Cerebellar nuclear complex (tissue), 1 donor: Measurements from ENCODE around the gene SMIM28.

Source experiments
- DNase-seq, 2 experiments: peaks; one replicate each; lab custom pipeline; 2025; lab: John Stamatoyannopoulos, UW

SMIM28 gene

DNA sequence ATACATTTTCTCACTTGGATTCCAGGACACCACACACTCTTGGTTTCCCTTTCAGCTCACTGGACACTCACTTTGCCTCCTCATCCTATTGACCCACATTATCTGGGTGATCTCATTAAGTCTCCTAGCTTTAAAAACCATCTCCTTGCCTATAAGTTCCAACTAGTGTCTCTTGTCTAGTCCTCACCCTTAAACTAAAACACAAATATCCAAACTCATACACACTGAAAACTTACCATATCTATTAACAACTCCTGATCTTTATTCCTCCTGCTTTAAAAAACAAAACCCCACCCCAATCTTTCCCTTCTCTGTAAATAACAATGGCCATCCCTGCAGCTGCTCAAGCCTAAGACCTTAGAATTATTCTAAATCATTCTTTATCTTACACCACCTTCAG lies 3.5 kb upstream of the SMIM28 start:
- no peak for DNase-seq

DNA sequence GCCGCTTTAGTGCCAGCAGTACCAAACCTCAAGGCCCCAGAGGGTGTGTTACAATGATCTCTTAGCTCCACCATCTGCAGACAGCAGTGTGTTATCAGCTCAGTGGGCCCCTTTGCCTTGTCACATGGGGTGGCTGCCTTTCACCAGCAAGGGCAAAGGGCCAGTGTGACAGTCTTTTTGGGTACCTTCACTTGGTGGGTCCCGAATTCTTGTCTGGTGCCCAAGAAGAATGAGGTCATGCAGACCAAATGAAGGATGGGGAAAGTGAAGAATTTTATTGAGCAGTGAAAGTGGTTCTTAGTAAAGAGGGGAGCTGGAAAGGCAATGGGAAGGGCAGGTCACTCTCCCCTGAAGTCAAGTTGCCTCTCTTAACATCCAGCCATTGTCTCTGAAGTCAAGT lies 2.9 kb upstream of the SMIM28 start:
- DNase-seq: no peak

DNA sequence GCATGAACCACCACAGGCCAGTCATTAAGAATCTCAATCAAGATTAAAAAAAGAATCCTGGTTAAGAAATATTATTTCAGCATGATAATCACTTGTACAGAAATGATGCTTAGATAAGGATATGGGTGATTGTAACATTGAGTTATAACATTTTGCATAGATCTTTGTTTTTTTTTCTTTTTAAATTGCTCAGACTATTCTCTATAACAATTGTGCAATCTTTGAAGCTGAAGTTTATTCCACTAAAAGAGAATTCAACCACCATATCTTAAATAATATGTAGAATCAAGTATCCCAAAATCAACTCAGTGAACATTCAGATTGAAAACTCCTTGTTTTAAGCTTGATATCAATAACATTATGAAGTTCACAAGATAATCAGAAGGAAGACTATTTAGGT lies 663 bp upstream of the SMIM28 start:
- no peak for DNase-seq

DNA sequence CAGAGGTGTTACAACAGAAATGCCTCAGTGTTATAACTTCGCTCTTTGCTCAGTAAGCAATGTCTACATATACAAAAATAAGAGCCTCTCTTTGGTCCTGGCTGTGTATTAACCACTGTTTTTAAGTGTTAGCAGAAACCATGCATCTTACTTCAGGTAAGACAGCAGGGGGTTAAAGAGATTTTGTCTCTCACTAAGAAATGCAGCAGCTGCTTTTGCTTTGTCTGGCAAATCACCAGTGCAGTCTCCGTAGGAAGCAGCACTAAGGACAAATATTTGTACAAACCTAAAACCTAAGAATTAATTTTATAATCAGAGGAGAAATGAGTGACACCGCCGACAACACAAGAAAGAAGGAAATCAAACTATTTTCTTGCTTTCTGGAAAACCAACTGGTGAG lies 758 bp downstream of the SMIM28 start:
- DNase-seq: no peak

DNA sequence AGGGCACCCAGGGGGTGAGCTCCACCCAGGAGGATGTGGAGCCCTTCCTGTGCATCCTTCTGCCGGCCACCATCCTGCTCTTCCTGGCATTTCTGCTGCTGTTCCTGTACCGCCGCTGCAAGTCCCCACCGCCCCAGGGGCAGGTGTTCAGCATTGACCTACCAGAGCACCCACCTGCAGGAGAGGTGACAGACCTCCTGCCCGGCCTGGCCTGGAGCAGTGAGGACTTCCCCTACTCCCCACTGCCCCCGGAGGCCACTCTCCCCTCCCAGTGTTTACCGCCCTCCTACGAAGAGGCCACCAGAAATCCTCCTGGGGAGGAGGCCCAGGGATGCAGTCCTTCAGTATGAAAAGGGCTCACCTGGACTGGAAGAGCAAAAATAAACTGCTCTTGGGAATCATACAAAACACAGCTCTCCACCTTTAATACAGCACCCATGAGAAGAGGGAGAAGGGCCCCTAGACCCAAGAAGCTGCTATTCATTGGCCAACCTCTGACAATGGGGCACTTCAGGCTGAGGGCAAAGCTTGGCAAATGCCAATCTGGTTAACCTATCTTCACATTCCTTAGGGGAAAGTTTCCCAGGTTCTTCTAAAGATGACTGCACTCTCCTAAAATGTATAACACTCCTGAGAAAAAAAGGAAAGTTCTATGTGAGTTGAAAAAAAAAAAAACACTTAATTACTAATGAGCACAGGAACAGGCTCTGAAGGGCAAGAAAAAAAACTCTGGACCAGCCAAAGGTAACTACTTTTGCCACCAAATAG lies 5.0 kb downstream of the SMIM28 start:
- DNase-seq: no peak

DNA sequence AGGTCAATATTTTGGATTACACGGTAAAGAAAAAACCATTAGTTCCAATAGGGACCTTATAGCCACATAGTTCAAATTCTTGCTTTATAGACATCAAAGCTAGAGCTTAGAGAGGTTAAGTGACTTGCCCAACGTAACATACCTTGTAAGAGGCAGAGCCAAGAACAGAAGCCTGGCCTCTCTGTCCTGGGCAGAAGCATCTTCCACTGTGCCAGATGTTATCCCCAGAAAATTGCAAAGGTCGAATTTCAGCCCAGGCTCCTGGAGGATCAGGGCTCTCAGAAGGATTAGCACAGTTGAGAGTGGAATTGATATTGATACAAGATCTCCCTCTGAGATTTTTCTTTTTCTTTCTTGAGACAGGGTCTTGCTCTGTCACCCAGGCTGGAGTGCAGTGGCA lies 6.1 kb downstream of the SMIM28 start:
- no peak for DNase-seq

DNA sequence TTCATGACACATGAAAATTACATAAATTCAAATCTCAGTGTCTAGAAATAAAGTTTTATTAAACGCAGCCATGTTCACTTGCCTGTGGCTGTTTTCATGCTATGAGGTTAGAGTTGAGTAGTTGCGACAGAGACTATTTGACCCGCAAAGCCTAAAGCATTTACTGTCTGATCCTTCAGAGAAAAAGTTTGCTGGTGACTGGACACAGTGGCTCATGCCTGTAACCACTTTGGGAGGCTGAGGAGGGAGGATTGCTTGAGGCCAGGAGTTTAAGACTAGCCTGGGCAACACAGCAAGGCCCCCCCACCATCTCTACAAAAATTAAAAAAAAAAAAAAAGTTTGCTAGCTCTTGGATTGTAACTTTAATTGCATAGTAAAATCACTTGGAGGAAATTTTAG lies 9.2 kb downstream of the SMIM28 start:
- no peak for DNase-seq

DNA sequence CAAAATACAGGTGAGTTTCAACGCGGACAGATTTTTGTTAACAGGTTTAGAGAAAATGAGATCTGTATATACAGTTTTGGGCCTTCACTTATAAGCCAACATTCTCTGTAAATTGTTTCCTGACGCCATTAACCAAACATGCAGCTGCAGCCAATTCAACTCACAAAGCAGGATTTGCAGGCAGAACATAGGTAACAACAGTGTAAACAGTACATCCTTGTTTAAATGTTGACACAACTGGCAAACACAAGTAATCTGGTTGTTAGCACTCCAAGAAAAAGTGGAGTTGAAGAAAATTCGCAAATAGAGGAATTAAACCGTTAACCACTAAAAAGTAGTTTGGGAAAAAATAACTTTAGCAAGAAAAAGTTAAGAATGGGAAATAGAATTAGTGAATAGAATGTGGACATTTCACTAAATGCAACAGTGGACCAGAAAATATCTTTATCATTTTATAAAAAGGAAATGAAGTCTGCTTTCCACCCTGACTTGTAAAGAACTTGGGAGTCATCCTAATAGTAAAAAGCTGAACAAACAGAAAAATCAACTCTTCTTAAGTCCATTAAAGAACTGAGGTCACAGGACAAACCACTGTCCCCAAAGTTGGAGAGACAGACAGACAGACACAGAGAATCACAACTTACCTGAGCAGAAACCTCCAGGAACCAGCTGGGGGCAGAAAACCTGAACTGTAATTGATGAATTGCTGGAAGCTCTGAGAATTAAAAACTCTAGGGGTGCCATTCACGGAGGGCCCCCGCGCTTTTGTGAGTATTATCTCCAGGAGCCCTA lies 10.1 kb downstream of the SMIM28 start:
- DNase-seq: no peak

DNA sequence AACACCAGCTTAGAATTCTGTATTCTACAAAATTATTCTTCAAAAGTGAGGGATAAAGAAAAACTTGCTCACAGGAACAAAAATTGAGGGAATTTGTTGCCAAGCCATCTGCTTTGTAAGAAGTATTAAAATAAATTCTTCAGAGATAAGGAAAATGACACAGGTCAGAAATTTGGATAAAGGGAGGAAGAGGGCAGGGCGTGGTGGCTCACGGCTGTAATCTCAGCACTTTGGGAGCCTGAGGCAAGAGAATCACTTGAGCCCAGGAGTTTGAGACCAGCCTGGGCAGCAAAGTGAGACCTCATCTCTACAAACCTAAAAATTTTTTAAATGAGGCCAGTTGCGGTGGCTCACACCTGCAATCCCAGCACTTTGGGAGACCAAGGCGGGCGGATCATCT lies 11.8 kb downstream of the SMIM28 start:
- DNase-seq: no peak

DNA sequence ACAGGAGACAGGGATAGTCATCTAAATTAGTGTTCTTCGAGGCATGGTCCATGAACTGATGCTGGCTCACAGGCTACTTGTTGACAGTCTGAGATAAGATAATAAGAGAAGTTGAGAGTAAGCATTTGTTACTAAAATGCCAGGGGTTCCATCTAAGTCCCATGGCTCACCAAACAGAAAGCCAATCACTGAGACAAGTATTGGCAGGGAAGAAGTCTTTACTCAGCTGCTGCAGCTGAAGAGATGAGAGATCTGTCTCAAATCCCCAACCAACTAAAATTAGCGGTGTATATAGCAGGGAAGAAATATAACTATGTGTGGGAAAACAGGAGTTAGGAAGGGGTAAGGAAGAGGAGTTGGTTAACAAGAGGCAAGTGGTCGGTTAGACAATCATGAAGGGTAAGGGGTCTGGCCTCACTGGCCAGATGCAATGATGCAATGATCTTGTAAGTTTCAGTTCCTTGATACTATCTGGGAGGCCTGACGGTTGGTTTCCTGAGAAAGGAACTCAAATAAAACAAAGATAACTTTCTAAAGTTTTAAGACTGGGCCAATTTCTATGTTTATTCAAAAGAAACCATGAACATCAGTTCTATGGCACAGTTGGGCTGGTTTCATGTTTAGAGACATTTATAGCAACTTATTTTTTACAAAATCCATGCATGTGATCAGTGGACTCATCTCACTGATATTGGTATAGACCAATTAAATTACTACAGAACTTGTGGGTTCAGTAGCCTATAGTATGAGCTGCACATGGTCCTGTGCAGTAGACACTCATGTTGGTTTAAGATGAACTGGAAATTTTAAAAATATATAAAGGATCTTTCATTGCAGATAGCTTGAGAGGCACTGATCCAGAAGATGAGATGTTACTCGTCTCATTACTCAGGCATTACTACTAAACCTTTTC lies 16.4 kb downstream of the SMIM28 start:
- DNase-seq: no peak

DNA sequence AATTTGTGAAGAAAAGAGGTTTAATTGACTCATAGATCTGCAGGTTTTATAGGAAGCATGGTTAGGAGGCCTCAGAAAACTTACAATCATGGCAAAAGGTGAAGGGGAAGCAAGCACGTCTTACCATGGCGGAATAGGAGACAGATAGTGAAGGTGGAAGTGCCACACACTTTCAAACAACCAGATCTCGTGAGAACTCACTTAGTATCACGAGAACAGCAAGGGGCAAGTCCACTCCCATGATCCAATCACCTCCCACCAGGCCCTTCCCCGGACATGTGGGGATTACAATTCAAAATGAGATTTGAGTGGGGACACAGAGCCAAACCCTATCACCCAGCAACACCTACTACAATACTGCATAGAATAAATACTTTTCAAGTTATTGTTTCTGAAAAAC lies 19.0 kb downstream of the SMIM28 start:
- DNase-seq: no peak

DNA sequence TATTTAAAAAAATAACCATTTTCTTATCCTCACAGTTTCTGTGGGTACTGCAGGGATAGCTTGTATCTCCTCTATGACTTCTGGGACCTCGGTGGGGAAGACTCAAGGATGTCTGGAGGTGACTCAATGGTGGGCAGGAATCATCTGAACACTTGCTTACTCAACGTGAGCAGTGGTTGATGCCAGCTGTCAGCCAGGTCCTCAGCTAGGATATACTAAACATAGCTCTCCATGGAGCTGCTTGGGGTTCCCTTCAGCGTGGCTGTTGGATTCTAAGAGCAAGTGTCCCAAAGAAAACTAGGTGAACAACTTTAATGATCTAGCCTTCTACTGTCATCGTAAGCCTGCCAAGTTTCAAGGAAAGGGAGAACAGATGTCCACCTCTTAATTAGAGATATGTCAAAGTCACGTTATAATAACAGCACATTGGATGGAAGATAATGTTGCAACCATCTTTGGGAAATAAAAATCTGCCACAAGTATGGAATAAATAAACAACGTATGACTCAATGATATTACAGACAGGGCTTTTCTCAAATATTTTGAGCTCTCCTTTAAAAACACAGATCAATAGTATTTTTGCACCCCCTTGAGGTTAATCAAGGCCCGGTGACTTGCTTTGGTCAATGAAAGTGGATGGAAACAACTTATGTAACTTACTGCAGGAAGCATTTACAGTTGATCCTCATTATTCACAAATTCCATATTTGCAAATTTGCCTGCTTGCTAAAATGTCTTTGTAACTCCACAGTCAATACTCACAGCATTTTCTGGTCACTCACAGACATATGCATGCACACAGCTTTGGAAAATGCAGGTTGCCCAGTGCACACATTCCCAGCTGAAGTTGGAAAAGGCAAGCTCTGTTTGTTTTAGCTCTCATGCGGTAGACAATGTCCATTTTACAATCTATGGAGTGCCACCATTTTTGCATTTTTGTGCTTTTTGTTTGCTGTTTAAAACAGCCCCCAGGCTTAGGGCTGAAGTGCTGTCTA lies 19.7 kb downstream of the SMIM28 start:
- no peak for DNase-seq

DNA sequence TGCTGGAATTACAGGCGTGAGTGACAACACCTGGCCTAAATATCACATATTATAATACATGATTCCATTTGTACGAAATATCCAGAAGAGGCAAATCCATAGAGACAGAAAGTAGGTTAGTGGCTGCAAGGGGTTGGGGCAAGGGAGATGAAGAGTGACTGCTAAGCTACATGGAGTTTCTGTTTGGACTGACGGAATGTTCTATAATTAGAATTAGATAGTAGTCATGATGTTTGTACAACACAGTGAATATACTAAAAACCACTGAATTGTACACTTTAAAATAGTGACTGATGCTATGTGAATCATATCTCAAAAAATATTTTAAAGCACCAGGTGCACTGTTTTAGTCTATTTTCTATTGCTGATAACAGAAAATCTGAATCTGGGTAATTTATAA lies 22.6 kb downstream of the SMIM28 start:
- DNase-seq: no peak

DNA sequence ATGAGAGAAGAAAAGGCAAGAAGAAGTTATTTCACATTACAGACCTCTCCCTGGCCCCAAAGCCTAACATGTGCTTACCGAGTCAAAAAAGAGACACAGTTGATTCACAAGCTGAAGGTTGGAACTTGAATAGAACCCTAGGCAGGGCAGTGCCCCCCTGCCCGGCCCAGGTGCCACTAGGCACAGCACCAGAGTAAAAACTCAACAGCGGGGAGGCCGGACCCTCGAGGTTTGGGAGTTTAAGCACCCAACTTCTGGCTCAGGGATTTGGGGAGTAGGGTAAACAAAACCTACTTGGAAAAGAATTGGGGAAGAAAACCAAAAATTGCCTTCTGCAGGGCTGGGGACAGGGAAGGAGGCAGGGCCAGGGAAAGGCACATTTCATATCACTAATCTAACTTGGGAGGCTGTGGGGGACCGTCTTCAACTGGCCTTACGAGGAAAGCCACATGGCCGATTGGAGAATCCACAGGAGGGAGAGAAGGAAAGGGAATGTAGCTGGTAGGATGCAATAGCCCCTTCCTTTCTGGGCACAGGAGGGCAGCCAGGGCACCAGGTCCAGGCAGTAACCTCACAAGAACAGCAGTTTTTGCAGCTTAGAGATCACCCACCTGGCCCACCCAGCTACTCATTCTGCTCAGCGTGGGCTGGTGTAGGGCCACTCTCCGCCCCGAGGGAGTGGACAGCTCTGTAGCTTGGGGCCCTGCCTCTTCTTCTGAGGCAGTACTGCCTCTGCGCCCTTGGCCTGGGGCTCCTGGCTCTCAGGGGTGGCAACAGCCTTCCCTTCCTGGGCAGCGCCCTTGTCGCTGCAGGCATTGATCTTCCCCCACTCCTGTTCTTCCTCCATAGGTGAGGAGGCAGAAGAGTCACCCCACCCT lies 24.5 kb downstream of the SMIM28 start:
- no peak for DNase-seq

DNA sequence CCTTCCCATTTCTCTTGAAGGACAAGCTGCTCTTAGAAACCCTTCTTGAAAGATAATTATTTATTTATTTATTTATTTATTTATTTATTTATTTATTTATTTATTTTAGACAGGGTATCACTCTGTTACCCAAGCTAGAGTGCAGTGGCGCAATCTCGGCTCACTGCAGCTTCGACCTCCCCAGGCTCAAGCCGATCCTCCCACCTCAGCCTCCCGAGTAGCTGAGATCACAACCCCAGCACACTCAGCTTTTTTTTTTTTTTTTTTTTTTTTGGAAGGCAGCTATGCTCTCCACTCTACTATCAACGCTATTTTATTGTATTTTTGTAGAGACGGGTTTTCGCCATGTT lies 25.1 kb downstream of the SMIM28 start:
- DNase-seq: no peak

DNA sequence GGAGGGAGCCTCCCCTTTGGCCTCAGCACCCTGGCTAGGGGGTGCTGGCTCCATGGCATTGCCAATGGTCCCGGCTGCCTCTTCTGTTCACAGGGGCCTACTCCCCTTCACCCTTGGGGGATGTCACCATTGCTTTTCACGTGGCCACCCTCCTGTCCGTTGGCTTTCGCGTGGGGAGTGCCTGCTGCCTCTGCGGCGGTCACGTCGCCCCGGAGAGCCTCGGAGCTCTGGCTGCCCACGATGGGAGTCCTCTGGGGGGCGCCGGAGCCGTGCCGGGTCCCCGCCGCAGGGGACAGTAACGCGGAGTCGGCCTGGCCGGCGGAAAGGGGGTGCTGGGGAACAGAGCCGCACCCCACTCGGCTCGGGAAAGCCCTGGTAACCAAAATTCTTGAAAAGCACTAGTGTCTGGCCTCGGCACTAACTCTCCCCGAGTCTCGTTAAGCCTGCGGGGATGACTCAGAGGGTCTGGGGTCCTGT lies 25.7 kb downstream of the SMIM28 start:
- DNase-seq: no peak

DNA sequence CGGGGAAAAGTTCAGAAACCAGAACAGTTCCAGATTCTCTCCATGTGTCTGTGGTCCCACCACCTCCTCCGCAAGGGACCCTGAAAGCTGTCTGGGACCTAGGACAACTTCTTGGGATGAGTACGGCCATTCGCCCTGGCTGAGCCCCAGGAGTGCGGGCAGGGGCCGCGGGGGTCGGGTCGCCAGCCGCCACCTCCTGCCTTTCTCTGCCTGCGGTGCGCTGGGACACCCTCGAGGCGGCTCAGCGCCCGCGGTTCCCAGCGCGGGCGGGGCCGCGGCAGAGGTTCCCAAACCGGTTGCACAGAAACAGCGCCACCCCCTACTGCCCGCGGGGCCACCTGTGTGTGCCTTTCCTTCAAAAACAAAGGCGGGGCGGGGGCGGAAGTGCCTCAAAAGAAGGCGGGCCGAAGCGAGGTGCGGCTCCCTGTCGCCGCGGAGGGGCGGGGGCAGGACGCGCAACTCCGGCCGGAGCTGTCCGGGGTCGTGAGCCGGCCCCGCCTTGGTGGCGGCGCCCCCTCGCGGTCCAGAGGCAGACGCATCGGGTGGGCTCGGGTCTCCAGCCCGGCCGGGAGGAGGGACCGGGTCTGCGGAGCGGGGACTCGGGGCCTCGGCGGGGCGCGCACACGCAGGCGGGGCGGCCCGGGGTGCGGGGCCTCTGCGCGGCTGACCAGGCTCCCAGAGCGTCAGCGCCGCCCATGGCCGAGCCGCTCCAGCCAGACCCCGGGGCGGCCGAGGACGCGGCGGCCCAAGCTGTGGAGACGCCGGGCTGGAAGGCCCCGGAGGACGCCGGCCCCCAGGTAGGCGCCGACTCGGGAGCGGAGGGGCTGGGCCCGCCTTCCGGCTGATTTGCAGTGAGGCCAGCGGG lies 26.3 kb downstream of the SMIM28 start, which contains the start of gene HEBP2:
TSS of gene HEBP2 (plus strand) at position 423 of the 865 bp plus-strand sequence. CDS start at position 696, 273 bp downstream.
- DNase-seq: peak in 1 of 2 experiments; percentile 56

DNA sequence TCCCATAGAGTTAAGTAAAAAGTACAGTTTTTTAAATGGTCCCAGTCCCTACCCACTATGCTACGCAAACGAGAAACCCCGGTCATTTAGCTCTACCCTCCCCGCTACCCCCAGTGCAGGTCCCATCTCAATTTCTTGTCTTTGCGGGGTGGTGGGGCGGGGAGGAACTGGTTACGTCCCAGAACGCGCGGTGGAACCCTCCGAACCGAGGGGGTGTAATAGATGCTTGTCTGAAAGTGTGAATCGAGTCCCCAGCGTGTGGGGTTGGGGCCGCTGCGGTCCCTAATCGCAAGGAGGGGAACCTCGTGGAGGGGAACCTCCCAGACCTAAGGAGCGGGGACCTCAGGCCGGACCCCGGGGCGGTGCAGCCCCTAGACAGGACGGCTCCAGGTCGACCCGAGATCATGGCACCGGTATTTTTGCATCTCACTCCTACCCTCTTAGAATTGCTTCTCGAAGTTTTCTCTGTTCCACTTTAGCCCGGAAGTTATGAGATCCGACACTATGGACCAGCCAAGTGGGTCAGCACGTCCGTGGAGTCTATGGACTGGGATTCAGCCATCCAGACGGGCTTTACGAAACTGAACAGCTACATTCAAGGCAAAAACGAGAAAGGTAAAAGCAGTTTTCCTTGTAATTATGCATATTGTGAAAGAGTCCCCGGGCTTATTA lies 27.1 kb downstream of the SMIM28 start:
- no peak for DNase-seq
